Hematopoietic multipotent progenitor cell treated with erythropoietin and hydrocortisone succinate and interleukin-3 and kit ligand, for 6 days (in vitro differentiated cells): ENCODE results near the gene CCDC122.

Experiments used
- DNase-seq: peaks from one replicate; pipeline ENCODE4 v3.0.0-alpha.2; 2015

Gene CCDC122

GRCh38 chr13:43799191-43799590 lies 80.3 kb downstream of the CCDC122 start:
- DNase-seq, result no peak

DNA sequence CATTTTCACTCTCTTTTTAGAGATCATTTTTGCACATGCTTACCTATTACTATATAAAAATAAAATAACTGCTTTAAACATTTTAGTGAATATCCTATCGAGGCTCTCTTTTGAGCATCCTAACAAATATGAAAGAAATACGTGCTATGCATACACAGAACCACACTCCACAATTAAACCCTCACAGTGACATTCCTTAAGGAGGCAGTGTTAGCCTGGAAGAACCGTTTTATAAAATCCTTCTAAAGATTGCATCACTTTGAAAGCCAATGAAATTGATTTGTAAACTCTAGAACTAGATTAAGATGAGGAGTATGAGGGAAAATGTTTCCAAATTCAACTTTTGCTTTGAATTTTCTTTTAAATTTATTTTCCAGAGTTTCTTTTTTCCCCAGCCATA lies 81.7 kb downstream of the CCDC122 start:
- DNase-seq, result no peak

- no peak for DNase-seq
Measured at GRCh38 chr13:43797159-43797558, 82.4 kb downstream of the CCDC122 start.

DNA sequence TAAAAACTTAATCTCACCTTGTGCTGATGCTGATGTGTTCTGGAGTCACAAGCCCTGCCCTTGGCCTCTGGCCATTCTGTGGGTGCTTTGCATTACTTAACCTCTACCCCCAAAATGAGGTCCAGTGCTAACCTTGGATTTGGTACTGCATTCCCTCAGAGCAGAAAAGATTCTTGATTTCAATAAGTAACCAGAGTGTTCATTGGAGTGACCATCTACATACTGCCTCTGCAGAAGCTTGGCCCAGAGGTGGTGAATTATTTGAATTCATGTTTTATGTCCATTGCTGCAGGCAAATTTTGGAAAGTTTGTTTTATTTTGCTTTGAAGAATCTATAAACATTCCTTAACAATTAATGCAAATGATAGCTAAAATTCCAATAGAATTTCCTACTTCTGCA lies 85.1 kb downstream of the CCDC122 start:
- DNase-seq, result no peak

DNA sequence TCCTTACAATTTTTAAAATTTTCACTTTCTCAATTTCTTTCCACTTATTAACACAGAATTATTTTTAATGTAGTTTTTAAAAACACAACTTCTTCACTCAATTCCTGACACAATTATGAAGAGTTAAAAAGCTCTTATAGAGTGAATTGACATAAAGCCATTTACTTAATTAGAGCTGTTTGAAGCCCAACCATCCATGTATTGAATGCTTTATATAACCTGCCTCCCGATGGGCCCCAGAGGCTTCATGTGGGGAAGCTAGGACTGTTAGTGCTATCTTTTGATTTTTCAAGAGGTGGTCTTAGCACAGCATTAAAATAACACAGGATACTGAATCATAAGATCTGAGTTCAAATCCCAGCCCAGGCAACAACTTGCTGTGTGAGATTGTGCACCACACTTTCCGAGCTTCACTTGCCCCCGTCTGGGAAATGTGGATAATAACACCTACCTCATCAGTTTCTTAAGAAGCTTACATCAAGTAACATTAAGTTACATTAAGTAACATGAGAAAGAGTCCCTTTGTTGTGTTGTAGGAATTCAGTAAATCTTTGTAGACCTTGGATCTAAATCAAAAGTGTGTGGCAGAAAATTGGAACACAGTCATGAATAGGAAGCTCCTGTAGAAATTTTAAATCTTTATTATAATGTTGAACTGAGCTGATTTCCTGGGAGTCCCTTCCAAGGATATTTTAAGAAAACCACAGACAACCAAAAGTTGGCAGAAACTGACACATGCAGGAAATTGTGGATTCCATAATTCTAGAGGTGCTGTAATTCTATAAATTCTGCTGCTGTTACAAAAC lies 87.3 kb downstream of the CCDC122 start:
- no peak for DNase-seq

GRCh38 chr13:43787997-43788396 lies 91.5 kb downstream of the CCDC122 start:
- DNase-seq, result peak; percentile 13

DNA sequence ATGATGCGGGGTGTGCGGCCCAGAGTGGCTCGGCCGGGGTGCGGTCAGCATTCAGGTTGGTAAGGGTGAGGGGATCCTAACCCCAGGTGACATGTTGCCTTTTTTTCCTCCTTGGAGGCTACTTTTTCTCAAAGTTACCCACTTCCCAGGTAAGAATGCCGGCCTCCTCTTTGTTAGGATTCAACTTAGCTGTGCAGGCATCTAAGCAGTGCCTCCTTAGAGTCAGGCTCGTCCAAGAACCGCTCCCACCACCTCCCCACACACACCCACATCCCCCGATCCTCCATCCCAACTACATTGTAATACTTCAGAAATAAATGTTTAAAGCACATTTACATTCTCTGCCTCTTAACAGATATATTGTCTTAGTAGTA lies 92.0 kb downstream of the CCDC122 start:
- no peak for DNase-seq

DNA sequence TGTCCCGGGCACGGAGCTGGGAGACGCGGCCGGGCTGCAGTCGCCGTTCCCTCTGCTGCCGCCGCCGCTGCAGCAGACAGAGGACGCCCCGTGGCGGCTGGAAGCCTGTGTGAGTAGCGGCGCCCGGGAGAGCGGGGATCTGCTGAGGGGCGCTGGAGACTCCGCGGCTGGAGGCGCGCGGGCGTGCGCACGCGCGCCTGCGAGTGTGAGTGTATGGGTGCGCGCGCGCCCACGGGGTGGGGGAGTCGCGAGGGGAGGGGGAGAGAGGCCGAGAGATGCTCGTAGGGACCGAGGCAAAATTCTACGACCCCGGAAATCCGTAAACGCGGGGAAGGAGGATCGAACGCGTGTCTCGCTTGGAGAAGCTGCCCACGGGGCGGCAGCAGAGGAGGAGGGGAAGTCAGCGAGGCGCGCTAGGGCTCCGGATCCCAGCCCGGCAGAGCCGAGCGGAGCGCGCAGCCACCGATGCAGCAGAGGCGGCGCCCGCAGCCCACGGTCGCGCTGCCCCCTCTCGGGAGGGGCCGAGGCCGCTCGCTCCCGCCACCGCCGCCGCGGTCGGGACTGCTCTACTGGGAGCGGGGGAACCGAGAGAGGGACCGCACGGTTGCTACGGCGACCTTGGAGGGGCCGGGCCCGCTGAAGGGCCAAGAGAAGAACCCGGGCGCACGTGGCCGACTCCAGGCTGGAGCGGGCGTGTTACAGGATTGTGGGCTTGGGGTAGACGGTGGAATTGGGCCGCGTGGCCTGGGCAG lies 92.6 kb downstream of the CCDC122 start, which contains the start of gene ENOX1:
TSS of gene ENOX1 (minus strand) at position 207 of the 752 bp plus-strand sequence.
- peak; percentile 53 for DNase-seq

GRCh38 chr13:43786472-43786765 lies 93.1 kb downstream of the CCDC122 start:
- no peak for DNase-seq
